GOT3 (cell line): ENCODE measurements around the gene SYNE4.
"Not testable (repeated sequence)": the region's sequence is repeated elsewhere in the genome, so short reads cannot be mapped to it uniquely, and the experiment has no call there.

ENCODE experiments used
- DNase-seq: peaks from one replicate; lab custom pipeline; 2025; ENCODE audit warnings: mixed read lengths; lab: John Stamatoyannopoulos, UW

SYNE4 gene

GRCh38 chr19:36008336-36008978 is at the start of gene SYNE4:
Gene SYNE4 (minus strand): TSS chr19:36008813. CDS start chr19:36008681, 132 bp downstream.
- DNase-seq, result no peak

GRCh38 chr19:36054733-36055686 is 46.4 kb upstream of the SYNE4 start, which contains the start of gene WDR62:
Gene WDR62 (plus strand): TSS chr19:36054897. CDS start chr19:36054972, 75 bp downstream.
- peak; percentile 94 for DNase-seq

- DNase-seq, result peak; percentile 96
Measured at GRCh38 chr19:36054119-36054732, 45.6 kb upstream of the SYNE4 start, which contains the start of gene THAP8. Gene THAP8 (minus strand): TSS chr19:36054285. CDS start chr19:36054217, 68 bp downstream.

- DNase-seq, result no peak
Measured at GRCh38 chr19:36051637-36052036, 43.0 kb upstream of the SYNE4 start.

GRCh38 chr19:36051236-36051635 is 42.6 kb upstream of the SYNE4 start:
- no peak for DNase-seq

GRCh38 chr19:36049080-36049698 is 40.6 kb upstream of the SYNE4 start:
- DNase-seq, result no peak

GRCh38 chr19:36047835-36048234 is 39.2 kb upstream of the SYNE4 start:
- DNase-seq, result no peak

- no peak for DNase-seq
Measured at GRCh38 chr19:36046443-36047050, 37.9 kb upstream of the SYNE4 start.

- no peak for DNase-seq
Measured at GRCh38 chr19:36043952-36044351, 35.3 kb upstream of the SYNE4 start.

GRCh38 chr19:36041831-36042230 is 33.2 kb upstream of the SYNE4 start:
- DNase-seq, result no peak

- DNase-seq, result not testable (repeated sequence)
Measured at GRCh38 chr19:36041092-36041491, 32.5 kb upstream of the SYNE4 start.

GRCh38 chr19:36040495-36040894 is 31.9 kb upstream of the SYNE4 start:
- DNase-seq, result no peak

- DNase-seq, result no peak
Measured at GRCh38 chr19:36032251-36033104, 23.9 kb upstream of the SYNE4 start, which contains the start of gene CLIP3. Gene CLIP3 (minus strand): TSS chr19:36032873. CDS start chr19:36032357, 516 bp downstream.

- DNase-seq, result no peak
Measured at GRCh38 chr19:36031308-36031707, 22.7 kb upstream of the SYNE4 start.

- no peak for DNase-seq
Measured at GRCh38 chr19:36030264-36031148, 21.9 kb upstream of the SYNE4 start.

GRCh38 chr19:36028313-36029041 is 19.9 kb upstream of the SYNE4 start:
- no peak for DNase-seq

GRCh38 chr19:36027696-36028095 is 19.1 kb upstream of the SYNE4 start:
- DNase-seq, result no peak

- no peak for DNase-seq
Measured at GRCh38 chr19:36026091-36026876, 17.7 kb upstream of the SYNE4 start.
